Right kidney (tissue), 1 donor: ENCODE results near the gene EYA3.
"Not testable (repeated sequence)": the region's sequence is repeated elsewhere in the genome, so short reads cannot be mapped to it uniquely, and the experiment has no call there.

Source experiments
- DNase-seq: peaks from one replicate; pipeline ENCODE4 v3.0.0-alpha.2; 2016

Gene EYA3

DNA sequence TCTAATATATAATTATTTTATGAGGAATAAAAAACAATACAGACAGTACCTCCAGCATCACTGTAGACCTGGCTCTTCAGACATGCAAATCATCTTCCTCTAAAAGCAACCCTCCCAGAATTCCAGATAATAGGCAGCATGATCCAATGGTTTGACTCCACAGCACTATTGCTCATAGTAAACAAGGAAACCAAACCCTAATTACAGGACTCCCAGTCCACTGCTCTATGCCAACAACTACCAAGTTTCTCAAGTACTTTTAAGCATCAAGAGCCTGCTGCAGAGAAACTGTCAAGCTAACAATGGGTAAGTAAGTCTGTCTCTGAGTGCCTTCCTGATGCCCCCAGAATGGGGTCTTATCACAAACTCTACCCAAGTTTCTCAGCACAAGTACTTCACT, 57.2 kb downstream of the EYA3 start:
- no peak for DNase-seq

DNA sequence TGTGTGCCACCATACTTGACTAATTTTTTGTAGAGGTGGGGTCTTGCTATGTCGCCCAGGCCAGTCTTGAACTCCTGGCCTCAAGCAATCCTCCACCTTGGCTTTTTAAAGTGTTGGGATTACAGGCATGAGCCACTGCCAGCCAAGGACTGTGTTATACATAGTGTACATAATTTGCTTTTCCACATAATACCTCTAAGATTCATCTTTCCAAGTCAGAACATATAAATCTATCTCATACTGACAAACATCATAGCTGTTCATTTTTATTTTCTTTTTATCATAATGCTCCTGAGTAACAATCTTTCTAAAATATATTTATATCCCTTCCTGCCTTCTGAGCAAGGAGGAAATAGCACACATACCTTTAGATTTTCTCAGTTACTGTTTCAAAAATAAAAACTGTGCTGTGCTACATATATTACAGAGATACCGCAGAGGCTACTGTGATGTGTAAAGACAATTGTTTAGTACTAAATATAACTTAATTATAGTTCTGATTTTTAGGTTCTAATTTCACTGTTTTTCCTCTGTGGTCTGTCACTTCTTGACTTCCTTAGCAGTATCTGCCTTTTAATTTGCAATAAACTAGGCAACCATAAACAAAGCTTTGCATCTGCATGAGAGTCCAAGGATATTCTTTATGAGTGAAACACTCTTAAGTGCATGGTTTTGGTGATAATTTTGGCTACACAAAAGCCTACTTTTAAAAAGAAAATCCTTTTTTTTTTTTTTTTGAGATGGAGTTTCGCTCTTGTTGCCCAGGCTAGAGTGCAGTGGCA, 59.3 kb downstream of the EYA3 start:
- DNase-seq: no peak

DNA sequence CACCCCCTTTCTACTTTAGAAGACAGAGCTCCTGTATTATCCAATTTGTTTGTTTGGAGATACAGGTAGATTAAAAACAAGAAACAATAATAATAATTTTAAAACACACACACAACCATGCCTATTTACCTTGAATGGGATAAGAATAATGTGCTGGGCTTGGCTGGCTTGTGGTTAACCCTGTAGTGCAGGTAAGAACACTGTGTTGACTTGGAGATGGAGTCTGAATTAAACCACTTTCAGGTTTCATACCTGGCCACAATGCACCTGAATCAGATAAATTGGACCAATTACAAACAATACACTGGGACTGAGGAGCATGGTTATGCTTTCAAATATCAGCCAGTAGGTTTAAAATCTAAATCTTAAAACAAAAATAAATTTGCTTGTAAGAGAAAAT, 60.8 kb downstream of the EYA3 start:
- DNase-seq: no peak

DNA sequence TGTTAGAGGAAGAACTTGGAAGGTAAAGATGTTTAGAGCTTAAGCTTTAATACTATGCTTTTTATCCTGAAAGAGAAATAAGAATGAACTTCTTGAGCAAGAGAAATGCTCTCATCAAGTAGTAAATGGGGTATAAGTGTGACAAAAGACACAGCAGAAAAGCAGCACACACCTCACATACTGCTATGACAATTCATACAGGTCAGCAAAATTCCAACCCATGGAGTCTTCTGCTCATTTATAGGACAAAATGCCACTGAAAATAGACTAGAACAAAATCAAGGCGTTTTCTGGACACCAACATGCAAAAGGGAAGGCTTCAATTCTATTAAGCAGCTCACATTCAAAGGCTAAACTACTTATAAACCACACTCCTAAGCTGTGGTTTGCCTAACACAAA, 61.2 kb downstream of the EYA3 start:
- no peak for DNase-seq

DNA sequence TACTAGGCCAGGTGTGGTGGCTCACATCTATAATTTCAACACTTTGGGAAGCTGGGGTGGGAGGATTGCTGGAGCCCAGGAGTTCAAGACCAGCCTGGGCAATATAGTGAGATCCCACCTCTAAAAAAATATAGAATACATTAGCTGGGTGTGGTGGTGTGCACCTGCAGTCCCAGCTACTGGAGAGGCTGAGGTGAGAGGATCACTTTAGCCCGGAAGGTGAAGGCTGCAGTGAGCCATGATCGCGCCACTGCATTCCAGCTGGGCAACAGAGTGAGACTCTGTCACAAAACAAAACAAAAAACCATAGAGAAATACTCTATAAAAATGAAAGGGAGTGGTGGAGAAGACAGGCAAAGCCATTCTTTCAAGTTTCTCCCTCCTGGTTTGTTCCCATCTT, 62.1 kb downstream of the EYA3 start:
- no peak for DNase-seq

DNA sequence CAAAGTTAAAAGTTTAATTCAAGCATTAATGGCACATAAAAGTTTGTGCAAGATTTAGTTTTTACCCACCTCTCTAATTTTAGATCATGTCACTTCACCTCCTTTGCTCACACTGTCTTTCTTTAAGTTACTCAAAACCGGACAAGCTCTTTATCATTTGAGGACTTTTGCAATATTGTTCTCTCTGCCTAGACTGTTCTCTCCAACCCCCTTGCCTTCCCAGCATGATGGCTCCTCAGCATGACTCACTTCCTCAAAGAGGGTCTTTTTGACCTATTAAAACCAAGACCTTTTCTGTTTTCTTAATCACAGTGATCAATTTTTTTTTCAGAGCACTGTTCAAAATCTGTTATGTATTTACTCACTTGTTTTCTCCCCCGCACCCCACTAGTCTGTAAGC, 67.3 kb downstream of the EYA3 start:
- DNase-seq: no peak

DNA sequence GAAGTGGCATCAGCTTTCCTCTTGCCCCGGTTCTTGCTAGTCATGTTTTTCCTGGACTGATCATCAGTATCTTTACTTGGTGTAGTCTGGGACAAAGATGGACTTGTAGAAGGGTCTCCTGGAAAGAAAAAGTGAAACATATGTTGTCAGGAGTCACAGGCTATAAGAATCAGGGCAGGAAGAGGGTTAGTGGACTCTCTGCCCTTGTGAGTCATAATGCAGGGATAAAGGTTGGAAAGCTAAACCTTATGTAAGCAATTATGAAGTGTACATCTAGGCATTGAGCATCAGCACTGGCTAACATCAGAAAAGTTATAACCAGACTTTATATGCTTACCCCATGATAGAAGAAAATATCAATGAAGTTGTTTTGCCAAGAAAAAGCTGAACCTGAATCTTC, 77.4 kb downstream of the EYA3 start:
- DNase-seq: no peak

DNA sequence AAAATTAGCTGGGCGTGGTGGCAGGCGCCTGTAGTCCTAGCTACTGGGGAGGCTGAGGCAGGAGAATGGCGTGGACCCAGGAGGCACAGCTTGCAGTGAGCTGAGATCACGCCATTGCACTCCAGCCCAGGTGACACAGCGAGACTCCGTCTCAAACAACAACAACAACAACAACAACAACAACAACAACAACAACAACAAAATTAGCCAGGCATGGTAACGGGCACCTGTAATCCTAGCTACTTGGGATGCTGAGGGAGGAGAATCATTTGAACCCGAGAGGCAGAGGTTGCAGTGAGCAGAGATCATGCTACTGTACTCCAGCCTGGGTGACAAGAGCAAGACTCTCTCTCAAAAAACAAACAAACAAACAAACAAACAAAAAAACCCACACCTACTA, 85.3 kb downstream of the EYA3 start:
- not testable (repeated sequence) for DNase-seq

DNA sequence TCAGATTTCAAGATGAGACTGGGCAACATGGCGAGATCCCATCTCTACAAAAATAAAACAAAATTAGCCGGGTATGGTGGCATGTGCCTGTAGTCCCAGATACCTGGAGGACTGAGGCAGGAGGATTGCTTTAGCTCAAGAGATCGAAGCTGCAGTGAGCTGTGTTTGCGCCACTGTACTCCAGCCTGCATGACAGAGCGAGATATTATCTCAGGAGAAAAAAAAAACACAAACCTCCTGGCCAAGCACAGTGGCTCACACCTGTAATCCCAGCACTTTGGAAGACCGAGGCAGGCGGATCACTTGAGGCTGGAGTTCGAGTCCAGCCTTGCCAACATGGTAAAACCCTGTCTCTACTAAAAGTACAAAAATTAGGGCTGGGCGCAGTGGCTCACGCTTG, 85.8 kb downstream of the EYA3 start:
- DNase-seq: no peak

DNA sequence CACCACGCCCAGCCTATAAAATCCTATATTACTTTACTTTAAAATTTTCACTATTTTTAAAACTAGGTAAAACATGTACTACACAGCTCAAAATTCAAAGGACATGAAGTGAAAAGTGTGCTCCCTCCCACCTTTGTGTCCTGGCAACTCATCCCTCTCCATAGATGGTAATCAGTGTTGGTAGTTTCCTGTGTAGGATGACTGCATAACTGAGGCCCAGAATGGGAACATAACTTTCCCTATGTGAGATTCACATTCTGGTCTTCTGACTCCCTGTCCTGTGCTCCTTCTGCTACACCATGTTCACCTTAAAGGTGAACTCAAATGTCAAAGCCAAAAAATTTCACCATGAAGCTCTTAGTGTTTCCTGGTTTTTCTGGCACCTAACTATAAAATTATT, 89.4 kb downstream of the EYA3 start:
- no peak for DNase-seq

DNA sequence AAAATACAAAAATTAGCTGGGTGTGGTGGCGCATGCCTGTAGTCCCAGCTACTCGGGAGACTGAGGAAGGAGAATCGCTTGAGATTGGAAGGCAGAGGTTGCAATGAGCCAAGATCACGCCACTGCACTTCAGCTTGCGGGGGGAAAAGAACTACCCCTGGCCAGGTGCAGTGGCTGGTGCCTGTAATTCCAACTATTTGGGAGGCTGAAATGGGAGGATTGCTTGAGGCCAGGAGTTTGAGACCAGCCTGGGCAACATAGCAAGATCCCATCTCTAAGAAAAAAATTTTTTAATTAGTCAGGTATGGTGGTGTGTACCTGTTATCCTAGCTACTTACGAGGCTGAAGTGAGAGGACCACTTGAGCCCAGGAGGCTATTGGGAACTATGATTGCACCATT, 93.9 kb downstream of the EYA3 start:
- not testable (repeated sequence) for DNase-seq

DNA sequence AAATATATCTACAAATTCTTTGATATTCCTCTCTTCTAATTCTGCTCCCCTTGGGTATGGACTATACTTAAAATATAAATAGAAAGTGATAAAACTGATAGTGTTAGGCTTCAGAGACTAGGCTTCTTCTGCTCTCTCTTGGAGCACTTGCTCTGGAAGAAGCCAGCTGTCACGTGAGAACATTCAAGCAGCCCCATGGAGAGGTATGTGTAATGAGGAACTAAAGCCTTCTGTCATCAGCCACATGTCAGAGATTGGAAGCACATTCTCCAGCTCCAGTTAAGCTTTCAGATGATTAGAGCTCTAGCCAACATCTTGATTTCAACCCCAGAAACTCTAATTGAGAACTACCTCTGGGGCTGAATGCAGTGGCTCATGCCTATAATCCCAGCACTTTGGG, 94.3 kb downstream of the EYA3 start:
- no peak for DNase-seq

DNA sequence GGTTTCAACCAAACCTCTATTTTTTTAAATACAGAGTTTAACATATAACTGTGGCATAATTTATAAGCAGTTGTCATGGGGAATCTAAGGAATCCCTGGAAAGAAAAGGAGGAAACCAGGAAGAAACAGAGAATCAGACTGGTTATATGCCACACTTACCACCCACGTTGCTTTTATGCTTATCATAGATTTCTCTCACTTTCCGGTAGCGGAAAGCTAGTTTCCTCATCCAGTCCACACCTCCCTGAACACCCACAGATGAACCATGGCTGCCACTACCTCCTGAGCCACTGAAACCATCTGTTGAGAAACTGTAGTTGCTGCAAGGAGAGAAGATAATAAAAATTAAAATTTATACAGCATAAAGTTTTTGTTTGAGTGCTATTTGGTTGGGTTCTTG, 95.2 kb downstream of the EYA3 start:
- DNase-seq: no peak

DNA sequence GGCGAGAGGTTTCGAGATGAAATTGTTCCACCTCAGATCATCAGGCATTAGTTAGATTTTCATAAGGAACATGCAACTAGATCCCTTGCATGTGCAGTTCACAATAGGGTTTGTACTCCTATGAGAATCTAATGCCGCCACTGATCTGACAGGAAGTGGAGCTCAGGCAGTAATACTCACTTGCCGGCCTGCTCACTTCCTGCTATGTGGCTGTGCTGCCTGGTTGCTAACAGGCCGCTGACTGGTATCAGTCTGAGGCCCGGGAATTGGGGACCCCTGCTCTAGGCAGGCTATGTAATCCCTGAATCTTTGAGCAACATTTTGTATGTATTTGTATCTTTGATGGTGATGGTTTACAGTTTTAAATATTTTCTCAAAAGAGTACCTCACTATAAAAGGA, 96.1 kb downstream of the EYA3 start:
- no peak for DNase-seq

DNA sequence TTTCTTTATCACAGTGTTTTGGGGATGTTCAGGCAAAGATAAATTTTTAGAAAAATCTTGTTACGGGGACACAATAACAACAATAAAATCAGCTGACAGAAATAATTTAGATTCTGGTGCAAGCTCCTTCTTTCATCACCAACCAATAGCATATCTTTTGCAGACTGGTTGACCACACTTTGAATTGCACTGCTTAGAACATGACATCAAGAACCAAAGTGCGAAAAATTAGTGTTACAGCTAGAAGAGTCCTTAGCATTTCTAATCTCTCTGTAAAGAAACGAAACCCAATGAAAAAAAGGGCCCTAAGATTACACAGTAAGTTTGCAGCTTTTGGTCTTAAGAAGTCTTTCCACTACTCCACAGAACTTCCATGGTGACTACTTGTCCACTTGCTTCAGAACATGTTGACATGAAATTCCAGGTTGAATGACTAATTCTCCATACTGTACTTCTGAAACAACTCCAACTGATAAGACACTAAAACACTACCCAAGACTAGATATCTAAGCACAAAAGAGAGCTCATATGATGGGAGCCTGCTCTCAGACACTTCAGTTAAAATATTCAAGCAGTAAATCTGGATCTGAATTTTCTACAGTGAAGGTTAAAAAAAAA, 97.4 kb downstream of the EYA3 start:
- no peak for DNase-seq

DNA sequence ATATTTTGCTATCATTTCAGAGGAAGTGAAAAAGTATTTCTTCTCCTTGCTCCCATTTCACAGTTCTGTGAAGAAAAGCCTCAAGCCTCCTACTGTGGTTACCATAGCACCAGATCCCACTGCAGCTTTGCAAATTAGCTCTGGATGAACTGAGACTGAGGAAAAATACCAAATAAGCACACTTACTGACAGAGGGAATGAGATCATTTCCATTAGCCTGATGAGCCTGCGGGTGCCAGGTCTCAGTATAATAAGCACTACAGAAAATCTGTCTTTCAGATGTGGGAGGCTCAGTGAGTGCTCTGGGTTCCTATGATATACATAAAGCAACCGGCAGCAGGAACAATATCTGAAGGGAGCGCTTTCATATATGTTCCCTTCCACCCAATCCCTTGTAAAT, 107.3 kb downstream of the EYA3 start:
- DNase-seq: no peak

DNA sequence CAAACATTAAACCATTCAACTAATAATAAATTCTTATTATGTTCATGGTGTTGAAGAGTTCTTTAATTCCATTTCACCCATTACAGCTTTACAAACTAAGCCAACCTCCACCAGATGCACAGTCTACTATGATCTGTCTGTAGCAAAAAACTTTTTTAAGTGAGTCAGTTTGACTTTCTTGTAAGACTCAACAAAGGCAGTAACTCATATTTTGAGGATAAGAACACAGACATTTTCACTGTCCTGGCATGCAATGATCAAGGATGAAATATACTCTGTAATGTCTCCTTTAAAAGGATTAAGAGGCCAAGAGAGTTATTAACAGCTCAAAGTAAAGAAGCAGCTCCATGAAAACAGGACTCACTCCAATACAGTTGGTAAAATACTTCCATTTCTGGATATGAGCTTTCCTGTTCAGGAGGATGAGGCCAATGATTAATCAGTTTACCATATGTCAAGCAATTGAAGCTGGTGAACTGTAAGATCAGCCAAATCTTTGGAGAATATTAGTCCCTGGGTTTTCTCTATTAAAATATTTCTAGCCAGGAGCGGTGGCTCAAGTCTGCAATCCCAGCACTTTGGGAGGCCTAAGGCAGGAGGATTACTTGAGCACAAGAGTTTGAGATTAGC, 108.1 kb downstream of the EYA3 start:
- DNase-seq: no peak

DNA sequence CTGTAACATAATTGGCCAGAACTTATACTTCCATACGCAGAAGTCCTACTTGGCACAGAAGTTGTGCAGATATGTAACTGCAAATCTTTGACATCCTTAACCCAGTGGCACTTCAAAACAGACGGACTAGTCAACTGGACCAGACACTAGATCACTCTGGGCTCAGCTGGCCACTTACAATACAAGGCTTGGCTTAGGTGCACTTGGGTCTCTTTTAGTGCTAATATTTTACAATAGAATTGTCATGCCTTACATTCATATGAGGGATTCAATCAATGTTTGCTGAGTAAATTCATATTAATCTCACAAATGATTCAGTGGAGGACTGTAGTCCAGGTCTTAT, 108.6 kb downstream of the EYA3 start:
- DNase-seq: no peak

DNA sequence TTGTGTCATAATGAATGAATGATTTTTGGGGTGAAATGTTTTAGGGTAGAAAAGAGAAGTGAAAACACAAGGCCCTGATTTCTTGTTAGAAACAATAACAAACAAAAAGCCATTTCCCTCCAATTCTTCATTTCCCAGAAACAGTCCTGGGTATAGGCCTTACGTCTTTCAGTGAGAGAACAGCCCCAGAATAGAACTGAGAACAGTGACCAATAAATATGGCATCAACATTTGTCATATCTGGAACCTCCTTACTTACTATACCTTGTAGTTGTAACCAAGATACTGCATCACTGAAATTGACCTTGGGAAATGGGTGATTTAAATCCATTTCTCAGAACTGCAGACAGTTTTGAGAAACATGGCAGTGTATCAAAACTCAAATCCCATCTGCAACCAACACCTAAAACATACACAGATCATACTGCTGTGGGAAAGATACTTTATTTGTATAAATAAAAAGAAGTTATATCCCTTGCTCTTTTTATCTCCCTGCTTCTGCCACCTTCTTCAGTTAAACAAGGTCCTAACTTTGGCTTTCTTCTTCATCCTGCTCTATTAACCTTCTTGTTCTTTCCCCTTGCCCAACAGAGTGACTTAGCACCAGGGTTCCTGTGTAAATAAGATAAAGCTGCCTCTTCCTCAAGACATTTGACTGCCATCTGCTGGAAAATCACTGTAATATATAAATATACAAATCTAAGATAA, 109.1 kb downstream of the EYA3 start:
- DNase-seq: no peak

DNA sequence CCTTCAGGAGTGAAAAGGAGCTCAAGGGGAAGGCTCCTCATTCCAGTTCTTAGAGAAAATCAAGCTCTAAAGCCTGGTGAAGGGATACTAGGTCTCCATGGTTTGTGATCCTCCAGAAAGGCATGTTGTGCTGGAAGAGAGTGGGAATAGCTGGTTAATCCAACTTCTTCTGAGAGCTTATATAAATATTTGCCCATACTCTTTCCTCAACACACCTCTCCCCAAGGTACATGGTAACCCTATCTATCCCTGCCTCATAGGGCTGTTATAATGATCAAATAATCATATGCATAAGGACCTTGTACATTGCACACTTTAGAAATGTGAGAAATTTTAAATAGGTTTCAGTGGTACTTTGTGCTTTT, 114.0 kb downstream of the EYA3 start:
- DNase-seq: no peak

DNA sequence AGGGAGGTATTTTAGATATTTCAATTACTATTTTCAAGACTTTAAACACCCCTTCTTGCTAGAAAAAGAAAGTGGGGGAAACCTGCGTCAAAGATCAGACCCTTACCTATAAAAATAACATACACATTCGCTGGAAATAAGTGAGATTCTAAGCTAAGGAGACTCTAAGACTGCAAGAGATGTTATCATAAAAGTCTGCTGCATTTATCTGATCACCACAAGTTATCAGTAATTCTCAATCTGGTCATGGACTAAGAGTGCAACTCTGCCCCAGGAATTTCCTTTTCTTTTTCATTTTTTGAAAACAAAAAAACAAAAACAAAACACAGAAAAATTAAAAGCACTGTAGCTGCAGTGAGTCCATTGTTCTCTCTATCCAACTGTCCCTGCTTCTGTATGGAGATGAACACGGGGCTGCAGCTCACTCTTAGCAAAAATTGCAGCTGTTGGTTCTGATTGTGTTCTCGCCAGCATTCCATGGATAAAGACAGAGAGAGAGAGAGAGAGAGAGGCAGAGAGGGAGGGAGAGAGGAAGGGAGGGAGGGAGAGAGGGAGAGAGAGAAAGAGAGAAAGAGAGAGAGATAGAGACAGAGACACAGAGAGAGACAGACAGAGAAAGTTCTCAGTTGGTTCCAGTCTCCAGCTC, 114.5 kb downstream of the EYA3 start:
- DNase-seq: no peak

DNA sequence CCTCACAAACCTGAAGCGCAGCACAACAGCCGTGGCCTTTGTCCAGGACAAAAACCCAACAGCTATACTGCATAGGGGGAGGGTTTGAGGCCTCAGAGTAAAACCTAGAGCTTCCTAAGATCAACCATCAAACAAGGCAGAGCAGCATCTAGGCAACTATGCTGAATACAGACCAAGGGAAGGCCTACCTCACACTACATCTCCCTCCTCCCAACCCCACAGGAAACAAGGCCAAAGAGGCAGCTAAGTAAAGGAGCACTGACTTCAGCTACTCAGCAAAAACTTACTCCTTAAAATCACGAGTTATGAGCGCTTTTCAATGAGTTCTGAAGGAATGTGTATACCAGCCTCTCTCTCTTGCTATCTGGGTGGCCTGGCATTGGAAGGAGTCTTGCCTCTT, 116.3 kb downstream of the EYA3 start:
- no peak for DNase-seq

DNA sequence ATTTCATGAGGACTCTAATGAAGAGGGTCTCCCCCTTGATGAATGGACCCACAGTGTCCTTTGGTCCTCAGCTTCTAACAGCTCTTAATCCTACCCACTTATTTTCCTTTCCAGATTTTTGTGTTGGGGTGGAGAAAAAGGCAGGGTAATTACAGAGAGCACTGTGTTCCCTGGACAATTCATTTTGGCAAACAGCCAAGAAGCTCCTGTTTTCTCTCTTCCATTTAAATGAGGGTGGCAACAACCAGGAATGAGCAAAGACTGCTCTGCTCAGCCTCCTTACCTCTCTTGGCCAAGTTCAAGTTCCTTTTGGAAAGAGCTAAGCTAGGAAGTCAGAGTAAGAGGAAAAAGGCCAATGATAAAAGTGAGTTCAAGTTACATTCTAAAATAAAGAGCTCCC, 116.7 kb downstream of the EYA3 start:
- DNase-seq: no peak
